DND-41 (cell line): ENCODE results near the gene KPTN.

ENCODE experiments used
- ATAC-seq: fragments of 200-7000 bp; cut with Tn5 transposase; 3 replicates; pipeline ENCODE4 v1.9.1; 2021; ENCODE audit warnings: low read depth; ENCODE audit not compliant: insufficient read depth
- DNase-seq: peaks from one replicate; pipeline ENCODE4 v3.0.0-alpha.2; 2020
- H2AFZ ChIP-seq: 2 replicates; pipeline ENCODE4 v1.6.0; 2012; ENCODE audit warnings: low read depth, low read length
- H3K27ac ChIP-seq: 2 replicates; pipeline ENCODE4 v1.5.1; 2012; ENCODE audit warnings: low read length, inconsistent platforms
- H3K27me3 ChIP-seq: fragments of 200-600 bp; sonication (generic); 2 replicates; pipeline ENCODE4 v1.6.0; 2012; ENCODE audit warnings: low read length, mild to moderate bottlenecking, inconsistent platforms; ENCODE audit not compliant: insufficient read depth, poor library complexity
- H3K36me3 ChIP-seq: 2 replicates; pipeline ENCODE4 v1.5.1; 2012; ENCODE audit warnings: low read length, inconsistent platforms; ENCODE audit not compliant: insufficient read depth
- H3K4me1 ChIP-seq: 2 replicates; pipeline ENCODE4 v1.5.1; 2012; ENCODE audit warnings: mild to moderate bottlenecking, low read length; ENCODE audit not compliant: insufficient read depth
- H3K4me2 ChIP-seq: 2 replicates; pipeline ENCODE4 v1.6.0; 2012; ENCODE audit warnings: mild to moderate bottlenecking, moderate library complexity, low read length, inconsistent platforms; ENCODE audit not compliant: insufficient read depth
- H3K4me3 ChIP-seq, 2 experiments: fragments of 200-600 bp in 1 of 2; shearing (Covaris generic) in 1 of 2; 2 replicates each; pipeline ENCODE4 v1.5.1; 2012 to 2016; ENCODE audit warnings: inconsistent platforms in 2 of 2, low read length in 2 of 2, mild to moderate bottlenecking in 2 of 2, low read depth in 1 of 2, moderate library complexity in 1 of 2
- H3K79me2 ChIP-seq: 2 replicates; pipeline ENCODE4 v1.6.0; 2012; ENCODE audit warnings: low read length, inconsistent platforms; ENCODE audit not compliant: insufficient read depth
- H3K9ac ChIP-seq: 2 replicates; pipeline ENCODE4 v1.6.0; 2012; ENCODE audit warnings: low read depth, mild to moderate bottlenecking, inconsistent platforms, low read length, moderate library complexity
- H3K9me3 ChIP-seq: 2 replicates; pipeline ENCODE4 v1.5.1; 2012; ENCODE audit warnings: low read length, moderate library complexity, mild to moderate bottlenecking, inconsistent platforms; ENCODE audit not compliant: insufficient read depth, severe bottlenecking
- H4K20me1 ChIP-seq: 2 replicates; pipeline ENCODE4 v1.6.0; 2012; ENCODE audit warnings: low read length; ENCODE audit not compliant: insufficient read depth
- EZH2 ChIP-seq: IDR thresholded peaks from 3 replicates; pipeline ENCODE4 v1.6.1; 2012; ENCODE audit warnings: borderline replicate concordance, low read depth, mild to moderate bottlenecking, moderate library complexity, low read length, inconsistent platforms; ENCODE audit not compliant: severe bottlenecking
- TF ChIP-seq, protein P1 (sequence below): IDR thresholded peaks from 2 replicates; pipeline ENCODE4 v1.5.1; 2012; ENCODE audit warnings: borderline replicate concordance, low read length, moderate library complexity, mild to moderate bottlenecking; ENCODE audit not compliant: poor library complexity, severe bottlenecking; ENCODE audit errors: extremely low read depth

The KPTN gene

DNA sequence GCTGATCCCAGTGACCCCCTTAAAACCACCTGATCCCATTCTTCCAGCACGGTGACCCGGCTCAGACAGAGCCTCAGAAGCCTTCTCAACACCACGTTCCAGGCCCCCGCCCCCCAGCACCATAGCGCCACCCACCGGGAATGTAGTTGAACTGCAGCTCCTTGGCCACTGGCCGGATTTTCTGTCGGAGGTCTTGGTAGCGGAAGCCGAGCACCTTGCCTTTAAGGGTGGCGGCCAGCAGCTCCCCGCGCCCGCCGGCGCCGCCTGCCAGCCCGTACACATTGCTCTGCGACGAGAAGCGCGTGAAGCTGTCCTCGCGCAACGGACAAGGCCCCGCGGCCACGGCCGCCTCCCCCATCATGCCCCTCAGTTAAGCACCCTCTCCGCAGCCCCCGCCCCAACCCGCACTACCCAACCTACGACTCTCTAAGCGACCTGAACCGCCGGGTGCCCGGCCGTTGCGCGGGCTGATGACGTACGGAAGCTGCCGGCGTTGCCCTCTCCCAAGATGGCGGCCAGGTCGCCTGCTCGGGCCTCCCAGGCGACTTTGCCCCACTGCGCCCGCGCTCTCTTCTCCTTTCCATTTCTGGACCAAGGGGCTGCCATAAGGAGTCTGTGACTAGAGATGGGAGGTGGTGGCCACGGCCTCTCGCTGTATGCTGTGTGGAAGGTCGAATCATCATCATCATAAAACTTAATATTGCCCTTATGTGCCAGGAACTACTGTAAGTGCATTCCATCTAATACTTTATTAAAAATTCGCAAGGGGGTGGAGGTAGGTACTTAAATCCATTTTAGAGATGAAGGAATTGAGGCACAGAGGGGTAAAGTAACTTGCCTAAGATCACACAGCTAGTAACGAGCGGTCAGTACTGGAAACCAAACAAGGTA lies at the start of gene KPTN:
Gene KPTN, minus strand, starts transcription at position 420 of the 891 bp plus-strand sequence. Its CDS starts 59 bp downstream, at position 361.
- DNase-seq (peak; percentile 90), ATAC-seq (peak; percentile 79)
- Histone ChIP-seq H3K36me3 (peaks cover 19% of the 10 kb centered on the region), H3K27me3 (no peaks in the 10 kb centered on the region), H3K4me3 (peak within 1 kb of the TSS; percentile 47 to 67), H3K79me2 (peaks cover 7% of the 10 kb centered on the region; the same call in 1 of the 2 replicates), H3K9ac (peak within 1 kb of the TSS; percentile 69), H3K27ac (peak within 1 kb of the TSS; percentile 88), H4K20me1 (no peaks in the 10 kb centered on the region), H2AFZ (peak within 1 kb of the TSS; percentile 89), H3K9me3 (no peaks in the 10 kb centered on the region), H3K4me1 (peaks cover 32% of the 10 kb centered on the region), H3K4me2 (peak within 1 kb of the TSS; percentile 65)
- no peak for TF ChIP-seq EZH2
- TF ChIP-seq, protein P1, sequence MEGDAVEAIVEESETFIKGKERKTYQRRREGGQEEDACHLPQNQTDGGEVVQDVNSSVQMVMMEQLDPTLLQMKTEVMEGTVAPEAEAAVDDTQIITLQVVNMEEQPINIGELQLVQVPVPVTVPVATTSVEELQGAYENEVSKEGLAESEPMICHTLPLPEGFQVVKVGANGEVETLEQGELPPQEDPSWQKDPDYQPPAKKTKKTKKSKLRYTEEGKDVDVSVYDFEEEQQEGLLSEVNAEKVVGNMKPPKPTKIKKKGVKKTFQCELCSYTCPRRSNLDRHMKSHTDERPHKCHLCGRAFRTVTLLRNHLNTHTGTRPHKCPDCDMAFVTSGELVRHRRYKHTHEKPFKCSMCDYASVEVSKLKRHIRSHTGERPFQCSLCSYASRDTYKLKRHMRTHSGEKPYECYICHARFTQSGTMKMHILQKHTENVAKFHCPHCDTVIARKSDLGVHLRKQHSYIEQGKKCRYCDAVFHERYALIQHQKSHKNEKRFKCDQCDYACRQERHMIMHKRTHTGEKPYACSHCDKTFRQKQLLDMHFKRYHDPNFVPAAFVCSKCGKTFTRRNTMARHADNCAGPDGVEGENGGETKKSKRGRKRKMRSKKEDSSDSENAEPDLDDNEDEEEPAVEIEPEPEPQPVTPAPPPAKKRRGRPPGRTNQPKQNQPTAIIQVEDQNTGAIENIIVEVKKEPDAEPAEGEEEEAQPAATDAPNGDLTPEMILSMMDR: peak; percentile 100

DNA sequence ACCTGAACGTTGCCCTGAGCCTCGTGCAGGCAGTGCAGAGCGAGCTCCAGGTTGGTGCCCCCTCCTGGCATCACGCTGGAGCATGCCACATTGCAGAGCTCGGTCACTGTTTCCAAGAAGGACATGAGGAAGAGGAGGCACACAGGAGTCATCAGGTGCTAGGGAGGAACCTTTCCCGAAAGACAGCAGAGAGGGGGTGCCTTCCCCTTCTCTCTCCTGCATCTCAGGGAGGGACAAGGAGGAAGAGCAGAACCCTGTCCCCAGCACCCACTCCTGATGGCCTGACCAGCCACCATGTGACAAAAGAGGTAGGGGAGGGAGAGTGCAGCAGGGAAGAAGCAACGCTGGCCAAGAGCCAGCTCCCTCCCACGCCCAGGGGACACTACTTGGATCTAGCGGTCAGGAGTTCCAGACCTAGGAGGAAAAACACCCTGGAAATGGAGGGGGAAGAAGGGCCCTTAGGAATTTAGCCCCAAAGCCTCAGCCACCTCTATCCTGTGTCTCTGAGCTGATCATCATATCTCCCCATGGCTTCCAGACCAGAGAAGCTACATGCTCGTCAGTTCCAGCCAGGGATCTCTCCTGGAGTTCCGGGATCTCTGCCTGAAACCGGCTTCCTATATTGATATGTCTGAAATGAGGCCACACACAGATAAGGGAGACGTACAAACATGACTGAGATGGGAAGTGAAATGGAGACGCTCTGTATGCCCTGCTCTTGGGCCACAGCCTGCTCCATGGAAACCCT lies 47.8 kb upstream of the KPTN start:
- DNase-seq (no peak), ATAC-seq (no peak)
- TF ChIP-seq EZH2: no peak
- TF ChIP-seq, protein P1: peak; percentile 10
- no peaks in the 10 kb centered on the region for H3K79me2 ChIP-seq
- H3K27ac ChIP-seq: no peak overlapping the region
- H3K27me3 ChIP-seq: peaks cover 21% of the 10 kb centered on the region
- H3K4me3 ChIP-seq: no peak overlapping the region
- peaks cover 24% of the 10 kb centered on the region; the same call in 1 of the 2 replicates for H4K20me1 ChIP-seq
- no peaks in the 10 kb centered on the region for H3K9me3 ChIP-seq
- H3K4me2 ChIP-seq: no peak overlapping the region
- no peak overlapping the region for H3K9ac ChIP-seq
- H3K36me3 ChIP-seq: no peaks in the 10 kb centered on the region
- no peak overlapping the region for H2AFZ ChIP-seq
- H3K4me1 ChIP-seq: no peaks in the 10 kb centered on the region

DNA sequence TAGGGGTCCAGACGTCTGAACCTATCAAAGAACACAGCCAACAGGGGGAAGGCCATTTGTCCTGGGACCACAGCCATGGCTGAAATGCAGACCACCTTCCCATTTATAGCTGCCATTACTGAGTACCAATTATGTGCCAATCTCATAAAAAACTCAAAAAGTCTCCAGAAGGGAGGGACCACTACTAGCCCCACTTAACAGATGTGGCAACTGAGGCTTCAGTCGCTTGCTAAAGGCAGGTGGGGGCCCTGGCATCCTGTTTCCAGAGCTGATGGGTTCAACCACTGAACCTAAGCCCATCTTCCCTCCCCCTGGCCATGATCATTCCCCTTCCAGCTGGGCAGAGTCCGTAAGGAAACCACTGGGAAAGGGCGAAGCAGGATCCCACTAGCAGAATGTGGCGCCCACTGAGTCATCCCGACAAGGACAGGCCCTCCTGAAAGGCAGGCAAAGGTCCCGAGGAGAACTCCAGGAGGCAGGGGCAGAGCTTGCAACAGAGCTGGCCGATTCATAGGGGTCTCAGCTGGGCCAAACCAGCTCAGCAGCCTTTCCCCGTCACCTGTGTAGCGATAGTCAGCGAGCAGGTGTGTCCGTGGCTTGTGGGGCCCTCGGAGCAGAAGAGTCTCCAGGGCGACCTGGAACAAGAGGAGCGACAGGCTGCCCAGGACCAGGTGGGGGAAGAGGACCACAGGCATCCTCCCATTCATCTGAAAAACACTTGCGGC lies 45.2 kb upstream of the KPTN start:
- Histone ChIP-seq H3K36me3 (no peaks in the 10 kb centered on the region), H3K9me3 (no peaks in the 10 kb centered on the region), H3K4me3 (no peak overlapping the region), H3K79me2 (no peaks in the 10 kb centered on the region), H4K20me1 (peaks cover 24% of the 10 kb centered on the region; the same call in 1 of the 2 replicates), H3K9ac (no peak overlapping the region), H2AFZ (no peak overlapping the region), H3K4me1 (no peaks in the 10 kb centered on the region), H3K4me2 (no peak overlapping the region), H3K27me3 (peaks cover 23% of the 10 kb centered on the region), H3K27ac (no peak overlapping the region)
- no peak for DNase-seq
- ATAC-seq: no peak
- TF ChIP-seq, protein P1: no peak
- no peak for TF ChIP-seq EZH2
